ENCODE data around the gene C12orf42. TPM values are rescaled to one million over a fixed set of nuclear protein-coding genes. Genes with fewer than 3 reads are reported as not detected.

The C12orf42 gene
- total and polyA plus RNA-seq, 8 donors: 0.11 to 0.20 TPM; not detected in 6

DNA sequence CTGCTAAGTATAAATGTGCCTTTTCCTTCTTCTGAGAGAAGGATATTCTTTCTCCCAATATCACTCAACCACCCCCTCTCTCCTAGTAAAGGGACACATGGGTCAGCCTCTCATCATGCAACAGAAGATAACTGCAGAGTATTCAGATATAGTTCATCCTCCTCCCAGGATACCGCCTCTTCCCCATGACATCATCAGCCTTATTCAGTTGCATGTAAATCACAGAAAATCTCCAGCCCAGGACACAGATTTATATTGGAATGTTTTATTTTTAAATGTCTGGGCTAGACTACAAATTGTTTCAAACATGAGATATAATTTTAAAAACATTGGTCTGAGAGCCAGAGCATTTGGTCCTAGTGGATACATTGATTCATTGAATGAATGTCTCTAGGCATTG lies 178.5 kb downstream of the C12orf42 start:
- intact Hi-C loops (cut with DNase I): no loop called here
- DNase-seq: no peak

GRCh38 chr12:103314786-103315185 lies 181.0 kb downstream of the C12orf42 start:
- intact Hi-C loops (cut with DNase I): no loop called here
- no peak overlapping the region for H3K4me3 ChIP-seq
- ATAC-seq: no peak
- no peaks in the 10 kb centered on the region for H3K36me3 ChIP-seq
- no peak for DNase-seq
- TF ChIP-seq CTCF (IDR thresholded peaks at IDR 0.05): no peak
- no peaks in the 10 kb centered on the region for H3K4me1 ChIP-seq
- no peaks in the 10 kb centered on the region for H3K27me3 ChIP-seq
- H3K27ac ChIP-seq: no peak overlapping the region
- H3K9me3 ChIP-seq: peaks cover 0 to 5% of the 10 kb centered on the region in 2 donors

More for the DNA sequence above, 178.5 kb downstream of the C12orf42 start:
- Histone ChIP-seq H3K27me3 (no peaks in the 10 kb centered on the region), H3K4me1 (no peaks in the 10 kb centered on the region), H3K27ac (no peak overlapping the region), H3K36me3 (no peaks in the 10 kb centered on the region), H3K9me3 (peaks cover 0 to 10% of the 10 kb centered on the region in 2 donors), H3K4me3 (no peak overlapping the region)
- no peak for TF ChIP-seq CTCF (IDR thresholded peaks at IDR 0.05)
- ATAC-seq: no peak

DNA sequence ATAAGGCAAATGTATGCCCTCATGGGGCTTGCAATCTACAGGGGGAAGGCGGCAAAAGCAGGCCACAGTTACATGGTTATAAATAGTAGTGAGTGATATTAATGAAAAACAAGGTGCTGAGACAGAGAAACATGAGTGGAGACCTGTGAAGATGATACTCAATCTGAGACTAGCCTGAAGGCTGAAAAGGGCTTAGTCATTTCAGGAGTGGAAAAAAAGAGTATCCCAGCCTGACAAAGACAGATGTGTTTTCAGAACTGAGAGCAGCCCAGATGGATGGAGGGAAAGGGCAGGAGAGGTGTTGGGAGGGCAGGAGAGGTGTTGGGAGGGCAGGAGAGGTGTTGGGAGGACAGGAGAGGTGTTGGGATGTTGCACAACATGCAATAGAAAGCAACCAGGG lies 181.9 kb downstream of the C12orf42 start:
- no peak for ATAC-seq
- no peak for DNase-seq
- no peaks in the 10 kb centered on the region for H3K36me3 ChIP-seq
- H3K4me3 ChIP-seq: no peak overlapping the region
- no peaks in the 10 kb centered on the region for H3K4me1 ChIP-seq
- TF ChIP-seq CTCF (IDR thresholded peaks at IDR 0.05): no peak
- no peaks in the 10 kb centered on the region for H3K27me3 ChIP-seq
- H3K9me3 ChIP-seq: peaks cover 0 to 5% of the 10 kb centered on the region in 2 donors
- intact Hi-C loops (cut with DNase I): no loop called here
- H3K27ac ChIP-seq: no peak overlapping the region

- no peaks in the 10 kb centered on the region for H3K27me3 ChIP-seq
- no peaks in the 10 kb centered on the region for H3K4me1 ChIP-seq
- no peak overlapping the region for H3K4me3 ChIP-seq
- ATAC-seq: no peak
- intact Hi-C loops (cut with DNase I): no loop called here
- H3K9me3 ChIP-seq: peaks cover 0 to 5% of the 10 kb centered on the region in 2 donors
- no peak for TF ChIP-seq CTCF (IDR thresholded peaks at IDR 0.05)
- no peaks in the 10 kb centered on the region for H3K36me3 ChIP-seq
- DNase-seq: no peak
- no peak overlapping the region for H3K27ac ChIP-seq
These were observed 182.9 kb downstream of the C12orf42 start for GRCh38 chr12:103312742-103313354.

- no peak for ATAC-seq
- Histone ChIP-seq H3K27ac (no peak overlapping the region), H3K4me3 (no peak overlapping the region), H3K4me1 (no peaks in the 10 kb centered on the region), H3K36me3 (no peaks in the 10 kb centered on the region), H3K27me3 (no peaks in the 10 kb centered on the region), H3K9me3 (no peaks in the 10 kb centered on the region)
- no peak for TF ChIP-seq CTCF (IDR thresholded peaks at IDR 0.05)
- no peak for DNase-seq
- intact Hi-C loops (cut with DNase I): no loop called here
These were observed 185.1 kb downstream of the C12orf42 start for GRCh38 chr12:103310546-103311270.

All from left lung (tissue), 10 donors.